Tibial artery (tissue), 4 donors: ENCODE results near the gene ABHD3.

Experiments
- DNase-seq, 2 donors: peaks; one replicate each; pipeline ENCODE4 v3.0.0-alpha.2; 2019
- H3K27ac ChIP-seq, 2 donors: fragments of 200-600 bp; sonication (generic) in 1 of 2; 1 replicate in 1 of 2; 2 replicates in 1 of 2; pipeline ENCODE4 v1.5.1; 2018 to 2019; ENCODE audit warnings: mild to moderate bottlenecking in 1 of 2
- H3K27me3 ChIP-seq, 2 donors: fragments of 200-600 bp; sonication (generic) in 1 of 2; one replicate each; pipeline versions ENCODE4 v1.5.1 to v1.6.0; 2016 to 2019
- H3K36me3 ChIP-seq, 3 donors: fragments of 200-600 bp; sonication (generic) in 2 of 3; one replicate each; pipeline ENCODE4 v1.5.1; 2016 to 2019; ENCODE audit warnings: mild to moderate bottlenecking in 2 of 3
- H3K4me1 ChIP-seq, 4 donors: fragments of 200-600 bp; sonication (generic) in 2 of 4; 1 replicate in 3 of 4; 2 replicates in 1 of 4; pipeline ENCODE4 v1.5.1; 2016 to 2019
- H3K4me3 ChIP-seq, 2 donors: fragments of 200-600 bp; sonication (generic) in 1 of 2; 1 replicate in 1 of 2; 2 replicates in 1 of 2; pipeline ENCODE4 v1.5.1; 2018 to 2019; ENCODE audit warnings: mild to moderate bottlenecking in 2 of 2
- H3K9me3 ChIP-seq, 3 donors: fragments of 200-600 bp; sonication (generic) in 1 of 3; one replicate each; pipeline ENCODE4 v1.5.1; 2016 to 2019
- CTCF ChIP-seq, 2 experiments: fragments of 200-600 bp in 1 of 2; fragments of 450-650 bp in 1 of 2; IDR thresholded peaks; one replicate each; pipeline ENCODE4 v1.5.1; 2017 to 2019; ENCODE audit warnings: antibody characterized with exemption in 2 of 2, mild to moderate bottlenecking in 1 of 2, moderate library complexity in 1 of 2
- intact Hi-C: fragments of 100-400 bp; cut with DNase I; formaldehyde crosslinking; loops from one replicate; pipeline ENCODE4 v1.15.0; 2023; ENCODE audit warnings: low total_unique reads

Gene ABHD3

GRCh38 chr18:21663578-21663977, 41.0 kb downstream of the ABHD3 start:
- no peaks in the 10 kb centered on the region for H3K9me3 ChIP-seq
- no peak for DNase-seq

GRCh38 chr18:21662581-21662980, 42.0 kb downstream of the ABHD3 start:
- no peak overlapping the region for H3K4me3 ChIP-seq
- intact Hi-C loops = no loop called here
- H3K36me3 ChIP-seq = peaks cover 0 to 19% (median 0%) of the 10 kb centered on the region in 3 donors
- no peak for DNase-seq
- no peaks in the 10 kb centered on the region for H3K27me3 ChIP-seq
- no peak overlapping the region for H3K27ac ChIP-seq
- H3K9me3 ChIP-seq = no peaks in the 10 kb centered on the region
- H3K4me1 ChIP-seq = no peaks in the 10 kb centered on the region
- no peak for TF ChIP-seq CTCF (IDR thresholded peaks at IDR 0.05)

More at GRCh38 chr18:21663578-21663977, 41.0 kb downstream of the ABHD3 start:
- Histone ChIP-seq H3K4me3 (no peak overlapping the region), H3K36me3 (peaks cover 0 to 15% (median 0%) of the 10 kb centered on the region in 3 donors), H3K27me3 (no peaks in the 10 kb centered on the region), H3K4me1 (no peaks in the 10 kb centered on the region), H3K27ac (no peak overlapping the region)
- intact Hi-C loops = no loop called here
- TF ChIP-seq CTCF (IDR thresholded peaks at IDR 0.05) = no peak

GRCh38 chr18:21660078-21660477, 44.5 kb downstream of the ABHD3 start:
- intact Hi-C loops = no loop called here
- Histone ChIP-seq H3K27ac (no peak overlapping the region), H3K4me1 (no peaks in the 10 kb centered on the region), H3K27me3 (no peaks in the 10 kb centered on the region), H3K36me3 (peaks cover 0 to 40% (median 3%) of the 10 kb centered on the region in 3 donors), H3K9me3 (no peaks in the 10 kb centered on the region), H3K4me3 (no peak overlapping the region)
- no peak for DNase-seq
- no peak for TF ChIP-seq CTCF (IDR thresholded peaks at IDR 0.05)

- Histone ChIP-seq H3K27me3 (no peaks in the 10 kb centered on the region), H3K27ac (no peak overlapping the region)
- intact Hi-C loops = no loop called here
Measured at GRCh38 chr18:21656402-21656801, 48.2 kb downstream of the ABHD3 start.

GRCh38 chr18:21653361-21653760, 51.2 kb downstream of the ABHD3 start:
- Histone ChIP-seq H3K4me3 (no peak overlapping the region), H3K27me3 (no peaks in the 10 kb centered on the region), H3K27ac (no peak overlapping the region), H3K36me3 (peaks cover 0 to 33% (median 3%) of the 10 kb centered on the region in 3 donors), H3K4me1 (no peaks in the 10 kb centered on the region), H3K9me3 (no peaks in the 10 kb centered on the region)
- TF ChIP-seq CTCF (IDR thresholded peaks at IDR 0.05) = no peak
- intact Hi-C loops = no loop called here
- no peak for DNase-seq

More at GRCh38 chr18:21656402-21656801, 48.2 kb downstream of the ABHD3 start:
- Histone ChIP-seq H3K4me3 (no peak overlapping the region), H3K36me3 (peaks cover 0 to 40% (median 3%) of the 10 kb centered on the region in 3 donors), H3K9me3 (no peaks in the 10 kb centered on the region), H3K4me1 (no peaks in the 10 kb centered on the region)
- no peak for TF ChIP-seq CTCF (IDR thresholded peaks at IDR 0.05)
- DNase-seq = no peak

- no peaks in the 10 kb centered on the region for H3K9me3 ChIP-seq
- H3K36me3 ChIP-seq = peaks cover 0 to 24% (median 3%) of the 10 kb centered on the region in 3 donors
- H3K27me3 ChIP-seq = no peaks in the 10 kb centered on the region
- no peak overlapping the region for H3K27ac ChIP-seq
- no peak overlapping the region for H3K4me3 ChIP-seq
- no peak for DNase-seq
- TF ChIP-seq CTCF (IDR thresholded peaks at IDR 0.05) = no peak
- intact Hi-C loops = no loop called here
- H3K4me1 ChIP-seq = no peaks in the 10 kb centered on the region
Measured at GRCh38 chr18:21652073-21652472, 52.5 kb downstream of the ABHD3 start.
